ENCODE results near the gene MOCS1. TPM values are rescaled to one million over a fixed set of nuclear protein-coding genes. Genes with fewer than 3 reads are reported as not detected.

The MOCS1 gene
- total and polyA plus RNA-seq, 4 donors, result 6.7 to 36.2 (median 29.2) TPM

- Histone ChIP-seq H3K4me1 (ENCODE audit: control insufficient read depth in 4 of 4, insufficient read depth in 4 of 4, low read length in 3 of 4) (peaks cover 14 to 59% (median 50%) of the 10 kb centered on the region in 4 donors), H3K36me3 (ENCODE audit: control insufficient read depth in 4 of 4, insufficient read depth in 3 of 4, low read depth in 1 of 4, low read length in 3 of 4) (peaks cover 0 to 13% (median 7%) of the 10 kb centered on the region in 4 donors), H3K4me3 (ENCODE audit: low read depth in 1 of 3, low read length in 3 of 3) (no peak overlapping the region), H3K27ac (ENCODE audit: low read depth in 1 of 2, low read length in 2 of 2) (peak overlapping the region; percentile 48 to 77), H3K9me3 (ENCODE audit: control insufficient read depth in 4 of 4, low read length in 3 of 4) (no peaks in the 10 kb centered on the region), H3K27me3 (ENCODE audit: control insufficient read depth in 4 of 4, insufficient read depth in 4 of 4, low read length in 3 of 4) (no peaks in the 10 kb centered on the region), H3K9ac (ENCODE audit: low read depth in 1 of 2, low read length in 2 of 2) (no peak overlapping the region)
- DNase-seq (ENCODE audit: low spot score), result no peak
- TF ChIP-seq JUND (IDR thresholded peaks at IDR 0.05), result no peak
- TF ChIP-seq HNF4G (IDR thresholded peaks at IDR 0.05), result no peak
- no peak for TF ChIP-seq ZBTB33 (IDR thresholded peaks at IDR 0.05)
- TF ChIP-seq FOXA2 (IDR thresholded peaks at IDR 0.05), result no peak
- no peak for TF ChIP-seq FOXA1 (IDR thresholded peaks at IDR 0.05)
- WGBS, result 92% methylated on average over 3 of the region's 3 CpGs
Observed at GRCh38 chr6:39925931-39926290, 8.4 kb downstream of the MOCS1 start.

GRCh38 chr6:39925191-39925930, 8.9 kb downstream of the MOCS1 start:
- peak overlapping the region; percentile 77 to 93 for H3K27ac ChIP-seq (ENCODE audit: low read depth in 1 of 2, low read length in 2 of 2)
- no peak overlapping the region for H3K4me3 ChIP-seq (ENCODE audit: low read depth in 1 of 3, low read length in 3 of 3)
- no peak for DNase-seq (ENCODE audit: low spot score)
- 83% methylated on average over 22 of the region's 22 CpGs for WGBS
- no peaks in the 10 kb centered on the region for H3K27me3 ChIP-seq (ENCODE audit: control insufficient read depth in 4 of 4, insufficient read depth in 4 of 4, low read length in 3 of 4)
- H3K36me3 ChIP-seq (ENCODE audit: control insufficient read depth in 4 of 4, insufficient read depth in 3 of 4, low read depth in 1 of 4, low read length in 3 of 4), result peaks cover 0 to 13% (median 7%) of the 10 kb centered on the region in 4 donors
- H3K9ac ChIP-seq (ENCODE audit: low read depth in 1 of 2, low read length in 2 of 2), result no peak overlapping the region
- H3K4me1 ChIP-seq (ENCODE audit: control insufficient read depth in 4 of 4, insufficient read depth in 4 of 4, low read length in 3 of 4), result peaks cover 15 to 59% (median 49%) of the 10 kb centered on the region in 4 donors
- H3K9me3 ChIP-seq (ENCODE audit: control insufficient read depth in 4 of 4, low read length in 3 of 4), result no peaks in the 10 kb centered on the region
- TF ChIP-seq HNF4A (conservative IDR thresholded peaks at IDR 0.05) (peak in 1 of 2 donors; percentile 13), CTCF (IDR thresholded peaks at IDR 0.05; ENCODE audit: low read depth, low read length, missing input control) (no peak), FOXA1 (IDR thresholded peaks at IDR 0.05) (no peak), ZBTB33 (IDR thresholded peaks at IDR 0.05) (no peak)

- peaks cover 15 to 56% (median 50%) of the 10 kb centered on the region in 4 donors for H3K4me1 ChIP-seq (ENCODE audit: control insufficient read depth in 4 of 4, insufficient read depth in 4 of 4, low read length in 3 of 4)
- 37% methylated on average over 6 of the region's 6 CpGs for WGBS
- H3K27ac ChIP-seq (ENCODE audit: low read depth in 1 of 2, low read length in 2 of 2), result peak overlapping the region; percentile 77 to 93
- H3K9me3 ChIP-seq (ENCODE audit: control insufficient read depth in 4 of 4, low read length in 3 of 4), result no peaks in the 10 kb centered on the region
- peaks cover 0 to 13% (median 7%) of the 10 kb centered on the region in 4 donors for H3K36me3 ChIP-seq (ENCODE audit: control insufficient read depth in 4 of 4, insufficient read depth in 3 of 4, low read depth in 1 of 4, low read length in 3 of 4)
- no peak overlapping the region for H3K4me3 ChIP-seq (ENCODE audit: low read depth in 1 of 3, low read length in 3 of 3)
- no peak for DNase-seq (ENCODE audit: low spot score)
- peak overlapping the region in 1 of 2 donors; percentile 39 for H3K9ac ChIP-seq (ENCODE audit: low read depth in 1 of 2, low read length in 2 of 2)
- no peaks in the 10 kb centered on the region for H3K27me3 ChIP-seq (ENCODE audit: control insufficient read depth in 4 of 4, insufficient read depth in 4 of 4, low read length in 3 of 4)
- TF ChIP-seq CTCF (IDR thresholded peaks at IDR 0.05; ENCODE audit: low read depth, low read length, missing input control), result no peak
- no peak for TF ChIP-seq NR2F2 (IDR thresholded peaks at IDR 0.05)
- peak; percentile 65 for TF ChIP-seq FOXA1 (IDR thresholded peaks at IDR 0.05)
- peak; percentile 47 for TF ChIP-seq YY1 (IDR thresholded peaks at IDR 0.05)
- TF ChIP-seq ATF3 (IDR thresholded peaks at IDR 0.05), result no peak
- TF ChIP-seq RXRA (IDR thresholded peaks at IDR 0.05), result peak; percentile 83 to 91
- peak; percentile 63 for TF ChIP-seq REST (IDR thresholded peaks at IDR 0.05)
- TF ChIP-seq RAD21 (IDR thresholded peaks at IDR 0.05), result peak; percentile 16 to 45
- TF ChIP-seq TAF1 (conservative IDR thresholded peaks at IDR 0.05), result no peak
Observed at GRCh38 chr6:39924283-39924682, 10.0 kb downstream of the MOCS1 start.

Data from liver (tissue), 9 donors.